ENCODE data around the gene DGKI. TPM values are rescaled to one million over a fixed set of nuclear protein-coding genes. Genes with fewer than 3 reads are reported as not detected.

Gene DGKI
- polyA plus RNA-seq, 4 donors = 0.38 to 1.8 (median 1.7) TPM

DNA sequence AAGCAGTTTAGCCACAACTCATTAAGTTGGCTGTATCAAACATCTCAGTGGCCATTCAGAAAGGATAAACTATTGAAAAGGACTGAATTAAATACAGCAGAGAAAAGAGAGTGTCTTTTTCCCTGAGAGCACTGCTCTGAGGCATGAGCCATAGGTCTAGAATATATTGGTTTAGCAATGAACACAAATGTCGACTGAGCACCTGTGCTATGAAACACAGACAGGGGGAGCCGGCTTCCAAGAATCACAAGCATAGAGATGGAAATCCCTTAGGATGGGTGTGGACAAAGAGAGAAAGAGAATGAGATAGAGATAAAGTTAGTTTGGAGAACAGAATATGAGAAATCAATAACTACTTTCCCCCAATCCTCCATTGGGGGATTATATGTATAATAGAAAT, 54.8 kb downstream of the DGKI start:
- no peak for DNase-seq (ENCODE audit: low read depth in 4 of 4, low spot score in 3 of 4)

DNA sequence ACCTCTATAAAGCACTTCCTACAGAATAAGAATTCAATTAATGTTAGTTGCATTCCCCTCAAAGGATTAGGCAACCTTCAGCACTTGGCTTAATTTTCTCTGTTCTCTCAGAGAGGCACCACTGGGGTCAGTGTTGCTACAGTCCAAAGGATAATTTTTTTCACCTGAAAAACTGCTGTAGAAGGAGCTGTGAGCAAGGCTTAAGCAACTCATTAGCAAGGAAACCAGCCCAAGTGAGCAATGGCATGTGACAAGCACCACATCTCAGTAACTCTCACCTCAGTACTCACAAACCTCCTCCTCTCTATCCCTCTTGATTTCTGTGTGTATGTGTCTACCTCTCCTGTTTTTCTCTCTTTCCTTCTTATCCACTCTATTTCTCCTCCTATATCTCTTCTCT, 55.9 kb downstream of the DGKI start:
- DNase-seq (ENCODE audit: low read depth in 4 of 4, low spot score in 3 of 4) = no peak

DNA sequence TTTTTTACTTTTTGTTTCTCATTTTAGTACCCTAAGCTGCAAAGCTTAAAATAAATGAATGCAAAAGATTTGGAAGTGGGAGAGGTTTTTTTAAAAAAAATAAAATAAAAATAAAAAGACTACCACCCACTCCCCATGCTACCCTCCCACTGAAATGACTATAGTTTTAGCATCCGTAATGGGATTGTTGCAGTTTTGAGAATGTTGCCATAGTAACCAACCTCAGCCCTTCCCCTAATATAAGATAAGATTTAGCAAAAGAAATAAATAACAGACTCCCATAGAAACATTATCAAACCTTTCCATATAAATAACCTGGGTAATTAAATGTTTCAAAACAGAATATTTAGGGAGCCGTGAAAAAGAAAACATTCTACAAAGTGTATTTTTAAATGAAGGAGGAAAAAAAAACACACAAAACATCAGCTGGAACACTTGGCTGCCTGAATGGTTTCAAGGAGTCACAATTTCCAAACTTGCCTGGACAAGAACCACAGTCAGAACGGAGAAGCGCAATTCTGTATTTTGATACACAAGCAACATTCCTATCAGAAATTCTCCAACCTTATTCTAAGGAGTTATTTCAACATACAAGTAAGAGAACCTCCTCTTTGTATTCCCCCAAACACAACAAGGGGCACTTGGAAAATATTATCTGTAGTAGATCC, 57.4 kb downstream of the DGKI start:
- DNase-seq (ENCODE audit: low read depth in 4 of 4, low spot score in 3 of 4) = no peak

DNA sequence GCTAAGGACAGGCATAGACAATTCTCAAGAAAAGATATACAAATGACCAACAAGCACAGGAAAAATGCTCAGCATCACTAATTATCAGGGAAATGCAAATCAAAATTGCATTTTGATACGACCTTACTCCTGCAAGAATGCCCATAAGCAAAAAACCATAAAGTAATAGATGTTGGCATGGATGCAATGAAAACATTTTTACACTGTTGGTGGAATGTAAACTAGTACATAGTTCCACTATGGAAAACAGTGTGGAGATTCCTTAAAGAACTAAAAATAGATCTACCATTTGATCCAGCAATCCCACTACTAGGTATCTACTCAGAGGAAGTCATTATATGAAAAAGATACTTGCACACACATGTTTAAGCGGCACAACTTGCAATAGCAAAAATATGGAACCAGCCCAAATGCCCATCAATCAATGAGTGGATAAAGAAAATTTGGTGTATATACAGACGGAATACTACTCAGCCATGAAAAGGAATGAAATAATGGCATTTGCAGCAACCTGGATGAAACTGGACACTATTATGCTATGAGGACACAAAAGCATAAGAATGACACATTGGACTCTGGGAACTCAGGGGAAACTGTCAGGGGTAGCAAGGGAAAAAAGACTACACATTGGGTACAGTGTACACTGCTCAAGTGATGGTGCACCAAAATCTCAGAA, 59.3 kb downstream of the DGKI start:
- no peak for DNase-seq (ENCODE audit: low read depth in 4 of 4, low spot score in 3 of 4)

DNA sequence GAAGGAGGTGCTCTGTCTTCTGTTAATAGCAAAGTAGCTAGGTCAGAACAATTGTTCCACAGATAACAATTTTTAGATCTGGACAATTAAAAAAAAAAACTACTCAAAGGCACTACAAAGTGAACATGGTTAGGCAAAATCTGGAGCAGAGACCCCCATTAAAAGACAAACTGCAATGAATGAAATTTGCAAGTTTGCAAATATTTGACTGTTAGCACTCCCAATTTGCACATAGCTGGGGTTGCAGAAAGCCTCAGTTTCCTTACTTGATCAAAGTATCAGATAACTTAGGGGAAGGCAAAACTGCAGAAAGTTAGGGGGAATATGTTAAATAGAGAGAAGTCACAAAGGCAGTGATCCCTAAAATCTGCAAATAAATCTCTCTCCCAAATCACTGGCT, 68.3 kb downstream of the DGKI start:
- DNase-seq (ENCODE audit: low read depth in 4 of 4, low spot score in 3 of 4) = no peak

DNA sequence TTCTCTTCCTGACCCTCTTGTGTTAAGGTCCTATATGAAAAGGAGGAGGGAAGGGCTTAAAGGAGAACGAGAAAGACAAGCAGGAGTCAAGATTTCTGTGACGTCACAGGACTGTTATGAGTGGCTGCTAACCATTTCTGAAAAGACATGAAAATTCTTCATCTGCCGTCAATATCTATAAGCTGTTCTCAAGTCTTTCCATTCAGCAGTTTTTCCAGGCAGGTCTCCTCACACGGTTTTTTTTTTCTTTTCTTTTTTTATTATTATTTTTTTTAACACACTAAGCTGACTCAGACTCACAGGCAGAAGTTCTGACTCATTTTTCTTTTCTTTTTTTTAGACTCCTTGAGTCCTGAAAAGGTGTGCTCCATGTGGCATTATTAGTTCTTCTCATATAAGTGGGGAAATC, 72.0 kb downstream of the DGKI start:
- DNase-seq (ENCODE audit: low read depth in 4 of 4, low spot score in 3 of 4) = no peak

DNA sequence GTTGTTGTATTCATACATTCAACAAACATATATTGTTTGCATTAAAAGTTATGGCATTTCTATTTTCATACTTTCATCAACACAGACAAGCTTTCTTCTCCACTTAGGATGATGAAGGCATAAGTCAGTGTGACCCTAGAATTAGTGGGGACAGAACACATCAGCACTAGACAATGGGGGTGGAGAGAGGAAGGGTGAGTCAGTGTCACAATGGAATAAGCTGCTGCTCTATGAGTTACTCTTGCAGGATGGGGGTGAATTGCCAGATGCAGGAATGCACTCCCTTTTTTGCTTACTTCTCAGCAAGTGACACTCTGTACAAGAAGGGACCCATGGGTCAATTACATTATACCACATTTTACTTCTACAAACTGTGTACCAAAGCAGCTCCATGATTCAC, 74.0 kb downstream of the DGKI start:
- DNase-seq (ENCODE audit: low read depth in 4 of 4, low spot score in 3 of 4) = no peak

DNA sequence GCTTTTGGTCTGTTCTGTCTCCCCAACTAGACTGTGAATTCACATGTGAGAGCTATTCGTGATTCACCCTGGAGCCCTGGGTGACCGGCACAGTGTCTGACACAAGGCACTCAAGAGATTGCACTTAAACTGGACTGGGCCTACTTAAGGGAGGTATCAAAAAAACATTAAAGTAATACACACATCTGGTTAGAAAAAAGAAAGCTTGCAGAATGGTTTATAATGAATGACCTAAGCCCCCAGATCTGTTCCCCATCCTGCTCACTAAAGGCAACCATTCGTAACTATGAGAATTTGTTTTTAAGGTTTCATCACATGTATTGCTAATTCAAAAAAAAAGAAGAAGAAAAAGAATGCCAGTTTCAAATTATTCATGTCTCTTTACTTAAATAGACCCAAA, 74.5 kb downstream of the DGKI start:
- DNase-seq (ENCODE audit: low read depth in 4 of 4, low spot score in 3 of 4) = no peak

DNA sequence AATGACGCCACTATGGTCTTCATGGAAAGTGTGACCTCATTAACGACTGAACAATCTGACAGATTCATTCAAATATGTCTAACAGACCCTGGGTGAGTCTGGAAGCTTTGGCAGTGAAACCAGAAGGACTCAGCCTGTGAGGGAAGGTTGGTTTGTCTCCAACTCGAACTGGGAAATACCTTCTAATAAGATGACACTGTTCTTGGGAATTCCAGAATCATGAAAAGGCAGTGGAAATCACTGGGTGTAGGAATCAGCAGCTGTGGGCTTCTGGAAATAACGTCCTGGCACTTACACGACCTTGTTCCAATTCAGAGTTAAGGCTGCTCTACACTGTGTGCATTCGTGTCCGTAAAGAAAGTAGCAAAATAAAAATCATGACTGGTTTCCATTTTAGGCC, 75.1 kb downstream of the DGKI start:
- DNase-seq (ENCODE audit: low read depth in 4 of 4, low spot score in 3 of 4) = no peak

DNA sequence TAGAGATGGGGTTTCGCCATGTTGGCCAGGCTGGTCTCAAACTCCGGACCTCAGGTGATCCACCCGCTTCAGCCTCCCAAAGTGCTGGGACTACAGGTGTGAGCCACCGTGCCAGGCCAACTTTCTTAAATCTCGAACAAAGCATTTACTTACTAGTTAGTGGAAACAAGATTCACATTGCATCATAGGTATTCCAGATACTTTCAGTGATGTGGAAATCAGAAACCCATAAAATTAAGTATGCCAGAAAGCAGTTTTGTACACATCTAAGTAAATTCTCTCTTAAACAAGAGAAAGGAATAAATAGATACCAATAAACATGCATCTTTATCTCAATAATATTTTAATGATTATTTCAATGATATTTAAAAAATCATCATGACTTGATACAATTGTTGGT, 75.5 kb downstream of the DGKI start:
- no peak for DNase-seq (ENCODE audit: low read depth in 4 of 4, low spot score in 3 of 4)

DNA sequence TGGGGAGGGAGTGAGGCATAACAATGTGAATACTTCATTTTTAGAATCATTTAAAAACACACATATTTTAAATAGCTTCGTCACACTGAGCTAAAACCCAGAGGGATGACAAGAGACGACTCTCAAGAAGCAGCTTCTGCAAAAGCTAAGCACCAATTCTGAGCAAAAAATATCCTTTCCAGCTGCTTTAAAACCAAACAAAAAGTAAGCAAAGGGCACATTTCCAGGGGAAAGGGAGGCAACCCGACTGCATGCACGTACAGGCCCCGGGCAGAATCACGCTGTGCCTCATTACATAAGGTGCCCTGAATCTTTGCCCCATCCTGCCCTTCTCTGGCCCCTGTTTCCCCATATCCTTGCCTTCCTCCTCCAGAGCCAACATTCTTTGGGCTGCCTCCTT, 78.4 kb downstream of the DGKI start:
- DNase-seq (ENCODE audit: low read depth in 4 of 4, low spot score in 3 of 4) = no peak

DNA sequence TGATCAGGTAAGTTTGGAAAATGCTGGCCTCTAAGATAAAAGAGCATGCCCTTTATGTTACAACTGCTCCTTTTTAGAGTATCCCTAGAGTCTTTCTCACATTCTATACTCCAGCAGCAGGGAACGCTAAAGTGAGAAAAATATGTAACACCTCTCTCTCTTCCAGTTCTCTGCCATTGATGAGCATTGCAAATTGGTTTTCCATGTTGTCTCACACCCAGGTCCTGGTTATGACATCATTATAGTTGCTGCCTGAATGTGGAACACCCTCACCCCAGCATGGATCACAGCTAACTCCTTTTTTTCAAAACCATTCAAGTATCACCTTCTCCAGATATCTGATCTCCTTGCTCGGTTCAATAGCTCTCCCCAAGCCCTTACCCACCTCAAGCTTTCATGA, 84.4 kb downstream of the DGKI start:
- no peak for DNase-seq (ENCODE audit: low read depth in 4 of 4, low spot score in 3 of 4)

DNA sequence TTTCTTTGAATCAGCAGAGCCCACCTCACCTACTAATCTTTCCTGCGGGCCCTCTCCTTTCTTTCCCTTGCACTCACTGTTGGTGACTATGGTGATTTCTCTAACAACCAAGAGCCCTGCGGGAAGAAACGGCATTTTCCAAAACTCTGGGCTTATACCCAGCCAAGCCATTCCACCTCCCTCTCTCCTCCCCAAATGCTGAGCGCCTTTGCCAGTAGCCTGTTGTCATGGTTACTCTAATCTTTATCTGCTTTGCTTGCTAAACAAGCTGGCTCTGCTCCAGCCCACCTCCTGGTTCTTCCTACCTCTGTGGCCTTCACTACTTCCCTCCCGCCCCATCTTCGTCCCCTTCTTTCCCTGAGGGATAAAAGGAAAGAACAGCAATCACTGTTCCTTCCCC, 86.7 kb downstream of the DGKI start:
- no peak for DNase-seq (ENCODE audit: low read depth in 4 of 4, low spot score in 3 of 4)

DNA sequence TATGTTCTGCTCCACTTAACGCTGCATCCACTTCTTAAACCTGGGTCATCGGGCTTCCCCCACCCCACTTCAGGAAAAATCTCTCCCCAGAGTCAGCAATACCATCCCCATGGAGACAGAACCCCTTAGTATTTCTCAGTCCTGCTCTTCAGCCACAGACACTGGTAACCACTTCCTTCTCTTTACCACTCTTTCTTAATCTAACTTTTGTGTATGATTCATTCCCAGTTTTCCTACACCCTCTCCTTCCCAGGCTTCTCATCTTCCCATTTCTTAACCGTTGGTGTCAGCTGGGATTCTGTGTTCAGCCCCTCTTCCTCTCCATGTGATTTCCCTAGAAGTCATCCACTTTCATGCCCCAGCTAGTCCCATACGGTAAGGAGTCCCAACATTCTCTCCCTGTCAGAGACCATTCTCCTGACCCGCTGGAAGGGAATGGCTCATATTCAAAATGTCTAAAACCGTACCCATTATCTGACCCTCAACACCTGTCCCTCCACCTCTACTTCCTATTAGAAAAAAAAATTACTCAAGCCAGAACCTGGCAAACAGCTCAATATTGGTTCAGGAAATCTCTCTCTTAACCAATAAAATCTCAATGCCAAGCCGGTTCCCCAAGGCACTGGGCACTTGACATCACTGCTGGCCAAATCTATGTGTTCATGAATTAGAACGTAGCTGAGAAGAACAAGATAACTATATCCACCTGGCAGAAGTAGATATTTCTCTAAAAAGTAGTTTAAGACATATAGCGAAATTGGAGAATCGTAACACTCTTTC, 89.4 kb downstream of the DGKI start:
- DNase-seq (ENCODE audit: low read depth in 4 of 4, low spot score in 3 of 4) = no peak

DNA sequence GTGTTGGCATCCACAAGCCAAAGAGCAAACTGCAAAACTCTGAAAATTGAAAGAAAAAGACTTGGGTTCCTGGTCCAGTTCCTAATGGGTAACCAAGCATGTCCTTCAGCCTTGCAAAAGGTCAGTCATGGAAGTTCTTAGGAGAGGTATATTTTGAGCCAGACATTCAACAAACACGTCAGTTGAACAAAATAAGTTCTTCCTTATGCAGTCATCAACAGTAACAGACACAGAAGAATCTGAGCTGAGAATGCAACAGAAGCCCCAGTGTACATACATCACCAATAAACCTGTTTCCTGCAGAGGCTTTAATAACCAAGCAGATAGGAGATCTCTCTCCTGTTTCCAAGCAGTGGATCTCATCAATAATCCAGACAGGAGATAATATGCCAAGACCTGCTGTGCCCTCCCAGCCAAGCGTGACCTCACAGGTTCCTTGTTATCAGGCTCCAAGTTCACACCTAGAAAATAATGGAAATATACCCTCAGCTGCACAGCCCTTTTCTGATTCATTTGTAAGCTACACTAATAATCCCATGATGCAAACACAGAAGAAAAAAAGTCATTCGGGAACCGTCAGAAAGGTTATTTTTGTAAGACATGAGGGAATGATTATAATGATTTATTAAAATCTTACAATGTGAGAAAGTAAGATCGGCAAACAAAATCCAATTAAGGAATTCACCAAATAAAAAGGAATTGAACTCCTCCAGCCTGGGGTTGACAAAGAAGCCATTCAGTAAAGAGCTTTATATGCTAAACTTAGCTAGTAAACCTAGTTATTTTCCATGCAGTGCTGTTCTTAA, 90.7 kb downstream of the DGKI start:
- no peak for DNase-seq (ENCODE audit: low read depth in 4 of 4, low spot score in 3 of 4)

DNA sequence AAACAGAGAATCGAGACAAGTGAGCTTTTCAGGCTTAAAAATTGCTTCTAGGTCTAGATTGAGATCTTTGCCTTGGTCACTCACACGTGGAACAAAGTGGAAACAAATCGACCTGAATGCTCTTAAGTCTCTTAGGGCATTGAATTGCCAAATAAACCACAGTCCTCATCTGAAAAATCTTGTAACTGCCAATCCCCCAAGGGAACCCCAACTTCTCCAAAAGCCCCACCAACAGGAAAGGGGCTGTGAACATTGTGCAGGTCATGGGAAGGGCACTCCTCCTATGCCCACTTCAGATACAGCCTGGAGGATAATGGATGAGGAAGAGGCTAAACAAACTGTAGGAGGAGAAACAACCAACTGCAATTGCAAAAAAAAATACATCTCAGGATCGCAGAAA, 91.3 kb downstream of the DGKI start:
- DNase-seq (ENCODE audit: low read depth in 4 of 4, low spot score in 3 of 4) = no peak

DNA sequence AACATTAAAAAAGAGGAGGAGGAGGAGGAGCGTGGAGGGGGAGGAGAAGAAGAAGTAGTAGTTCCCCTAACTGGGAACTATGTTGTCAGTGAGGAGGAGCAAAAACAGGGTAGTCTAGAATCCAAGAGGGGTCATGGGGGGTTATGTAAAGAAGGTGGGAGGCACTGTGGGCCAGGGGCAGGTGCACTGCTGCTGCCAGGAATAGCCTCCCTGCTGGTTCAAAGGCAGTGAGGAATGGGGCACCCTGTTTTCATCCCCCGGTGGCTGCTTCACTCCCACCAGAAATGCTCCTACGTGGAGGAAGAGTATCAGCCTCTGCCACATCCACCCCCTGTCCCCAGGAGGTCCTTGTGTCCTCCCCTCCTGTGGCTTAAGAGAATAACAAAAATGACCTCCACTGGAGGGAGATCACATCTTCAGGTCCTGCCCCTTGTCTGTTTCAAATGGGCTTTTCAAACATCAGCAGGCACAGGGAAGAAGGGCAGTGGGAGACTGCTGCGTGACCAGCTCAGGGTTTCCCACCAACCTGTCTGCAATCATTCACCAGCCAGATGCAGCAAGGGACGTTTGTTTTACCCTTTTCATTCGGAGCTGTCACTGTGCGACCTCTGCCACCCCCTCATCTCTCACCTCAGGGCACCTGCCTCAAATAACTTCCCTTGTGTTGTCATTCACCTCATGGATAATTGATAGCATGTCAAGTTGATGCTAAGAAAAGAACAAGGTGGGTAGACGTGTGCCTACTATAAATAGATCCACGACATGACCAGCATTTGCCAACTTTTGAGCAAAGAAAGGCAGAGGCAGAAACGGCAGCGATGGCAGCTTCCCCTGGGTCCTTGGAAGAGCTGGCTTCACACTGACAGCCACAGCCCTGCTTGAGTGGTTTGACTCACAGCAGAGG, 92.6 kb downstream of the DGKI start:
- no peak for DNase-seq (ENCODE audit: low read depth in 4 of 4, low spot score in 3 of 4)

DNA sequence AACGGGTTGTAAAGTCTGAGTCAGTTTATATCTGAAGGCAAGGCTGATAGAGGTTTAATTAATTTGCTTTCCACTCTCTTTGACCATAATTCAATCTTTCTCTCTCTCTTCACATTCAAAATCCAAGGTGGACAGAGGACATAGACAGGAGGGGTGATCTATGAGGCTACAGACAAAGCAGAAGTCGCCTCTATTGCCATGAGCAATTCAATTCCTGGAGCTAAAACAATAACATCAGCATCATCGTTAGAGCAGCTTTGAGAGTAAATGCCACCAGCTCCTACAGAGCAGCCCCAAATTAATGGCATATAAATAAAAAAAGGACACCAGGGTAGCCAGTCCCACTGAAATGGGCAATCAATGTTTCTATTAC, 93.2 kb downstream of the DGKI start:
- DNase-seq (ENCODE audit: low read depth in 4 of 4, low spot score in 3 of 4) = no peak

DNA sequence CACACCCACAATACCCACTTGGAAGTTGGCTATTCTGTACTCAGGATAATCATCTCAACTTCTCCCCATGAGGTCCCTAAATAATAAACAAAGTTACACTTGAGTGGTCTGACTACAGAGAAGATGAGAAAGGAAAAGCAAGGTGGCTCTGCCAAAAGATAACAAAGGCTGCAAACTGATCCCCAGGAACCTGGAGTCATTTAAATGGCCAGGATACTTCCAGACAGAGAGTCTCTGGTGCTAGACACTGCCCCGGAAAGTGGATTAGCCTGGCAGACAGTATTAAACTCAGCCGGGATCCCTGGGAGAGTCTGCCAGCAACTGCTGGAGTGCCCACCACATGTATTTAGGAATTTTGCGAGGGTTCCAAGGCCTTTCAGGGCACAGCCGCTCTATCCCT, 93.7 kb downstream of the DGKI start:
- DNase-seq (ENCODE audit: low read depth in 4 of 4, low spot score in 3 of 4) = no peak

DNA sequence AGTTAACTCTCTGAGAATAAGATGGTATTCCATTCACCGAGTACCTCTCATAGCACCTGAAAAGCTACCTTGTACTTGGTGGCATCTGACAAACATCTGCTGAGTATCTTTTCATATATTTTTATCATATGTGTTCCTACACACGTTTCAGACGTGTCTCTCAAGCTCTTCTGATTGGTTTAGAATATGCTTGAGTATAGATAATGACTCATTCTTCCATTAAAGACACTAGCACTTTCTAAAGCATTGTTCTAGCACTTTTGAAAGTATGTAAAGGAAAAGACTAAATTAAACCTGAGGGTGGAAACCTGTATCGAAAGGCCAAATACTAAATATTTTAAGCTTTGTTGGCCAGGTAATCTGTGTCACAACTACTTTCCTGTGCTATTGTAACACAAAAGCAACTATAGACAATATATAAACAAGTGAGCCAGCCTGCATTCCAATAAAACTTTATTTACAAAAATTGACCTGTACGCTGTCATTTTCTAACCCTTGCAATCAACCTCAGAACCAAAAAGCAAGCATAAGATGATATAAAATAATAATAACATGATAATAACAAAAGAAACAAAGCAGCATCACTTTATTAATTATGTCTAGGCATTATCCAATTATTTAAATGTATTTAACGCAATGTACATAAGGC, 95.3 kb downstream of the DGKI start:
- DNase-seq (ENCODE audit: low read depth in 4 of 4, low spot score in 3 of 4) = no peak
